ENCODE measurements around the gene ZNF574. TPM values are rescaled to one million over a fixed set of nuclear protein-coding genes. Genes with fewer than 3 reads are reported as not detected.

Gene ZNF574
- total RNA-seq, 4 donors from 2014 or later: 14.4 to 25.3 (median 17.1) TPM

- H3K27me3 ChIP-seq: no peaks in the 10 kb centered on the region
- H3K4me3 ChIP-seq: no peak overlapping the region
- peaks cover 0 to 93% of the 10 kb centered on the region in 2 donors for H3K36me3 ChIP-seq
- H3K9me3 ChIP-seq: no peaks in the 10 kb centered on the region
- TF ChIP-seq EP300 (IDR thresholded peaks at IDR 0.05) (no peak), POLR2AphosphoS5 (IDR thresholded peaks at IDR 0.05) (no peak), CTCF (IDR thresholded peaks at IDR 0.05) (no peak), POLR2A (IDR thresholded peaks at IDR 0.05) (no peak)
- ATAC-seq: no peak
- WGBS, 2 donors (ENCODE audit: low coverage in 1 of 2): 0 to 80% methylated on average over 1 of the region's 10 CpGs
- H3K27ac ChIP-seq: no peak overlapping the region
- no peaks in the 10 kb centered on the region for H3K4me1 ChIP-seq
These were observed 23.6 kb upstream of the ZNF574 start for GRCh38 chr19:42052241-42052863.

GRCh38 chr19:42053037-42053935 is 22.7 kb upstream of the ZNF574 start:
- no peaks in the 10 kb centered on the region for H3K4me1 ChIP-seq
- H3K36me3 ChIP-seq: peaks cover 0 to 96% of the 10 kb centered on the region in 2 donors
- no peak for TF ChIP-seq POLR2A (IDR thresholded peaks at IDR 0.05)
- no peak for TF ChIP-seq EP300 (IDR thresholded peaks at IDR 0.05)
- no peak for TF ChIP-seq CTCF (IDR thresholded peaks at IDR 0.05)
- no peak for TF ChIP-seq POLR2AphosphoS5 (IDR thresholded peaks at IDR 0.05)
- H3K27ac ChIP-seq: no peak overlapping the region
- ATAC-seq: no peak
- no peaks in the 10 kb centered on the region for H3K27me3 ChIP-seq
- H3K9me3 ChIP-seq: no peaks in the 10 kb centered on the region
- WGBS, 2 donors (ENCODE audit: low coverage in 1 of 2): 74 to 80% methylated on average over 1 to 3 of the region's 17 CpGs
- H3K4me3 ChIP-seq: no peak overlapping the region

- no peaks in the 10 kb centered on the region for H3K4me1 ChIP-seq
- ATAC-seq: no peak
- H3K27me3 ChIP-seq: no peaks in the 10 kb centered on the region
- H3K9me3 ChIP-seq: no peaks in the 10 kb centered on the region
- no peak overlapping the region for H3K4me3 ChIP-seq
- TF ChIP-seq POLR2A (IDR thresholded peaks at IDR 0.05): no peak
- TF ChIP-seq POLR2AphosphoS5 (IDR thresholded peaks at IDR 0.05): no peak
- TF ChIP-seq EP300 (IDR thresholded peaks at IDR 0.05): no peak
- no peak for TF ChIP-seq CTCF (IDR thresholded peaks at IDR 0.05)
- WGBS, 2 donors (ENCODE audit: low coverage in 1 of 2): 14 to 73% methylated on average over 1 to 7 of the region's 18 CpGs
- no peak overlapping the region for H3K27ac ChIP-seq
- H3K36me3 ChIP-seq: peaks cover 0 to 97% of the 10 kb centered on the region in 2 donors
These were observed 21.8 kb upstream of the ZNF574 start for GRCh38 chr19:42054205-42054604.

GRCh38 chr19:42057846-42058245 is 18.1 kb upstream of the ZNF574 start:
- TF ChIP-seq EP300 (IDR thresholded peaks at IDR 0.05) (no peak), POLR2AphosphoS5 (IDR thresholded peaks at IDR 0.05) (no peak), CTCF (IDR thresholded peaks at IDR 0.05) (no peak), POLR2A (IDR thresholded peaks at IDR 0.05) (no peak)

More at GRCh38 chr19:42057846-42058245, 18.1 kb upstream of the ZNF574 start:
- Histone ChIP-seq H3K27me3 (no peaks in the 10 kb centered on the region), H3K4me3 (no peak overlapping the region), H3K4me1 (no peaks in the 10 kb centered on the region), H3K36me3 (peaks cover 0 to 100% of the 10 kb centered on the region in 2 donors), H3K9me3 (no peaks in the 10 kb centered on the region), H3K27ac (no peak overlapping the region)
- WGBS, 2 donors (ENCODE audit: low coverage in 1 of 2): 65 to 86% methylated on average over 2 to 4 of the region's 7 CpGs
- ATAC-seq: no peak
